H9 (cell line): ENCODE data around the gene ARHGEF5. TPM values are rescaled to one million over a fixed set of nuclear protein-coding genes. Genes with fewer than 3 reads are reported as not detected.

Source experiments
- DNase-seq: peaks from one replicate; pipeline ENCODE4 v3.0.0-alpha.2; 2017
- H2AFZ ChIP-seq: one replicate; pipeline ENCODE4 v1.6.1; 2013; ENCODE audit warnings: mild to moderate bottlenecking, low read length, control low read depth, moderate library complexity
- H2AK5ac ChIP-seq: 2 replicates; pipeline ENCODE4 v1.6.1; 2013; ENCODE audit warnings: low read length, control low read depth, mixed read lengths; ENCODE audit not compliant: insufficient read length
- H2BK120ac ChIP-seq: one replicate; pipeline ENCODE4 v1.6.1; 2013; ENCODE audit warnings: low read depth, mild to moderate bottlenecking, low read length, control low read depth, inconsistent platforms; ENCODE audit not compliant: poor library complexity, severe bottlenecking
- H2BK12ac ChIP-seq: 2 replicates; pipeline ENCODE4 v1.6.1; 2013; ENCODE audit warnings: low read length, control low read depth, mixed read lengths, low read depth; ENCODE audit not compliant: insufficient read length
- H2BK15ac ChIP-seq: 2 replicates; pipeline ENCODE4 v1.6.1; 2013; ENCODE audit warnings: low read depth, low read length, control low read depth
- H2BK20ac ChIP-seq: one replicate; pipeline ENCODE4 v1.6.1; 2013; ENCODE audit warnings: low read depth, mild to moderate bottlenecking, low read length, control low read depth, inconsistent platforms; ENCODE audit not compliant: poor library complexity, severe bottlenecking
- H2BK5ac ChIP-seq: 2 replicates; pipeline ENCODE4 v1.6.1; 2013; ENCODE audit warnings: low read length, control low read depth, mixed read lengths; ENCODE audit not compliant: insufficient read length
- H3K14ac ChIP-seq: 2 replicates; pipeline ENCODE4 v1.6.1; 2013; ENCODE audit warnings: low read length, control low read depth; ENCODE audit not compliant: insufficient read depth
- H3K18ac ChIP-seq: 2 replicates; pipeline ENCODE4 v1.6.1; 2013; ENCODE audit warnings: low read depth, mild to moderate bottlenecking, mixed read lengths, low read length, control low read depth; ENCODE audit not compliant: insufficient read length
- H3K23ac ChIP-seq: 2 replicates; pipeline ENCODE4 v1.6.1; 2013; ENCODE audit warnings: low read length, control low read depth, mixed read lengths, low read depth; ENCODE audit not compliant: insufficient read length
- H3K23me2 ChIP-seq: 2 replicates; pipeline ENCODE4 v1.6.1; 2013; ENCODE audit warnings: low read depth, mild to moderate bottlenecking, mixed read lengths, low read length, control low read depth; ENCODE audit not compliant: insufficient read length, poor library complexity, severe bottlenecking
- H3K27ac ChIP-seq: 2 replicates; pipeline ENCODE4 v1.5.1; 2013; ENCODE audit warnings: low read length, control low read depth, mixed read lengths, low read depth; ENCODE audit not compliant: insufficient read length
- H3K27me3 ChIP-seq: 2 replicates; pipeline ENCODE4 v1.6.1; 2013; ENCODE audit warnings: low read length, control low read depth, inconsistent platforms; ENCODE audit not compliant: insufficient read depth
- H3K4ac ChIP-seq: 2 replicates; pipeline ENCODE4 v1.6.1; 2013; ENCODE audit warnings: low read depth, mild to moderate bottlenecking, control low read depth, inconsistent platforms, low read length, moderate library complexity
- H3K4me1 ChIP-seq: 2 replicates; pipeline ENCODE4 v1.6.1; 2013; ENCODE audit warnings: low read length, control low read depth, inconsistent platforms; ENCODE audit not compliant: insufficient read depth
- H3K4me2 ChIP-seq: 2 replicates; pipeline ENCODE4 v1.6.1; 2013; ENCODE audit warnings: low read length, control low read depth, mixed read lengths; ENCODE audit not compliant: insufficient read length, insufficient read depth
- H3K56ac ChIP-seq: 2 replicates; pipeline ENCODE4 v1.6.1; 2013; ENCODE audit warnings: low read depth, mild to moderate bottlenecking, mixed read lengths, low read length, control low read depth; ENCODE audit not compliant: insufficient read length
- H3K79me1 ChIP-seq: 2 replicates; pipeline ENCODE4 v1.6.1; 2013; ENCODE audit warnings: low read depth, mild to moderate bottlenecking, moderate library complexity, low read length, control low read depth, inconsistent platforms; ENCODE audit not compliant: insufficient read depth, poor library complexity, severe bottlenecking
- H3K79me2 ChIP-seq: 2 replicates; pipeline ENCODE4 v1.6.1; 2013; ENCODE audit warnings: low read length, control low read depth, inconsistent platforms; ENCODE audit not compliant: insufficient read depth
- H3K9ac ChIP-seq: 2 replicates; pipeline ENCODE4 v1.6.1; 2013; ENCODE audit warnings: low read length, control low read depth, mixed read lengths; ENCODE audit not compliant: insufficient read length; ENCODE audit errors: extremely low read depth
- H3K9me3 ChIP-seq: one replicate; pipeline ENCODE4 v1.6.1; 2013; ENCODE audit warnings: low read depth, low read length, inconsistent platforms; ENCODE audit not compliant: control insufficient read depth
- H3T11ph ChIP-seq: one replicate; pipeline ENCODE4 v1.6.1; 2013; ENCODE audit warnings: mild to moderate bottlenecking, low read length, control low read depth, inconsistent platforms
- H4K20me1 ChIP-seq: one replicate; pipeline ENCODE4 v1.6.1; 2013; ENCODE audit not compliant: control insufficient read depth, insufficient read length, insufficient read depth
- H4K5ac ChIP-seq: 2 replicates; pipeline ENCODE4 v1.6.1; 2013; ENCODE audit warnings: low read depth, mild to moderate bottlenecking, mixed read lengths, low read length, control low read depth; ENCODE audit not compliant: insufficient read length
- H4K8ac ChIP-seq: replicated peaks from 2 replicates; pipeline ENCODE4 v1.6.1; 2013; ENCODE audit warnings: low read length, control low read depth, mixed read lengths, low read depth; ENCODE audit not compliant: insufficient read length
- H4K91ac ChIP-seq: 2 replicates; pipeline ENCODE4 v1.6.1; 2013; ENCODE audit warnings: low read depth, mild to moderate bottlenecking, moderate library complexity, mixed read lengths, low read length, control low read depth; ENCODE audit not compliant: insufficient read length
- H3K27ac Mint-ChIP-seq, 3 experiments: 2 replicates in 2 of 3; 3 replicates in 1 of 3; pipeline ENCODE4 v1.8.0; 2020 to 2021; ENCODE audit warnings: mixed read lengths in 3 of 3, mild to moderate bottlenecking in 1 of 3, moderate library complexity in 1 of 3
- H3K27me3 Mint-ChIP-seq: 2 replicates; pipeline ENCODE4 v1.8.0; 2021; ENCODE audit warnings: low read depth, mild to moderate bottlenecking, moderate library complexity, mixed read lengths
- H3K36me3 Mint-ChIP-seq, 3 experiments: 2 replicates in 2 of 3; 3 replicates in 1 of 3; pipeline ENCODE4 v1.8.0; 2020 to 2021; ENCODE audit warnings: low read depth in 3 of 3, mixed read lengths in 3 of 3; ENCODE audit not compliant: insufficient read depth in 1 of 3
- H3K4me1 Mint-ChIP-seq, 2 experiments: 2 replicates each; pipeline ENCODE4 v1.8.0; 2020; ENCODE audit warnings: mixed read lengths in 2 of 2
- H3K4me3 Mint-ChIP-seq, 2 experiments: 2 replicates in 1 of 2; 3 replicates in 1 of 2; pipeline ENCODE4 v1.8.0; 2020 to 2021; ENCODE audit warnings: mild to moderate bottlenecking in 2 of 2, mixed read lengths in 2 of 2, moderate library complexity in 1 of 2
- H3K9me3 Mint-ChIP-seq, 2 experiments: 2 replicates in 1 of 2; 3 replicates in 1 of 2; pipeline ENCODE4 v1.8.0; 2020; ENCODE audit warnings: mild to moderate bottlenecking in 2 of 2, mixed read lengths in 2 of 2, moderate library complexity in 1 of 2
- WGBS: extraction: QIAGEN DNeasy Blood & Tissue Kit; methylation state at CpG from one replicate; pipeline ENCODE4 v1.1.7; 2013; ENCODE audit warnings: missing lambda C conversion rate, low lambda C conversion rate, mixed read lengths; ENCODE audit not compliant: insufficient read length; ENCODE audit errors: extremely low coverage; 5-methylcytosine and 5-hydroxymethylcytosine counted together
- total RNA-seq: library from RNA; stranded (reverse); gene quantifications from 2 replicates; pipeline ENCODE4 v1.2.1, GENCODE V29; 2021
- TF ChIP-seq, protein P1 (sequence below): fragments of 200-600 bp; sonication (generic); conservative IDR thresholded peaks from 3 replicates; pipeline ENCODE4 v1.8.0; 2021; ENCODE audit warnings: antibody characterized with exemption, mild to moderate bottlenecking

The ARHGEF5 gene
- total RNA-seq, 1 experiment from 2014 or later: 33.9 TPM

DNA sequence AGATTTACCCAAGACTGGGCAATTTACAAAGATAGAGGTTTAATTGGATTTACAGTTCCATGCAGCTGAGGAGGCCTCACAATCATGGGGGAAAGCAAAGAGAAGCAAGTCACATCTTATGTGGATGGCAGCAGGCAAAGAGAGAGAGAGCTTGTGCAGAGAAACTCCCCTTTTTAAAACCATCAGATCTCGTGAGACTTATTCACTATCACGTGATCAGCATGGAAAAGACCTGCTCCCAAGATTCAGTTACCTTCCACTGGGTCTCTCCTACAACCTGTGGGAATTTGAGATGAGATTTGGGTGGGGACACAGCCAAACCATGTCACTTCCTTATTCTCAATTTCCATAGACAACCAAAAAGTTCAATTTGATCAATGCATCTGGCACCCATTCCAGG is 73.2 kb downstream of the ARHGEF5 start:
- Histone ChIP-seq H3K4me2 (no peak overlapping the region), H4K8ac (no peak overlapping the region), H4K20me1 (peaks cover 2% of the 10 kb centered on the region), H3K23me2 (no peaks in the 10 kb centered on the region), H3T11ph (no peak overlapping the region), H3K79me2 (no peaks in the 10 kb centered on the region), H3K18ac (no peak overlapping the region), H3K27ac (no peak overlapping the region), H2BK12ac (no peak overlapping the region), H2BK120ac (no peak overlapping the region), H3K4me1 (no peaks in the 10 kb centered on the region), H3K4ac (no peak overlapping the region), H2BK20ac (no peak overlapping the region), H3K79me1 (no peaks in the 10 kb centered on the region), H2BK5ac (no peak overlapping the region), H3K27me3 (no peaks in the 10 kb centered on the region), H2AFZ (no peak overlapping the region), H3K56ac (no peak overlapping the region), H4K5ac (no peak overlapping the region), H3K9me3 (peaks cover 22% of the 10 kb centered on the region), H3K14ac (no peak overlapping the region), H3K23ac (no peak overlapping the region), H4K91ac (no peak overlapping the region), H3K9ac (no peak overlapping the region), H2BK15ac (no peak overlapping the region), H2AK5ac (no peak overlapping the region)
- H3K36me3 Mint-ChIP-seq: peaks cover 23 to 49% (median 38%) of the 10 kb centered on the region in 3 experiments
- H3K27me3 Mint-ChIP-seq: peaks cover 6% of the 10 kb centered on the region; the same call in 1 of the 2 replicates
- no CpG with 5 or more reads among the region's 2 CpGs for WGBS
- H3K4me3 Mint-ChIP-seq: no peak overlapping the region
- no peak for DNase-seq
- TF ChIP-seq, protein P1, sequence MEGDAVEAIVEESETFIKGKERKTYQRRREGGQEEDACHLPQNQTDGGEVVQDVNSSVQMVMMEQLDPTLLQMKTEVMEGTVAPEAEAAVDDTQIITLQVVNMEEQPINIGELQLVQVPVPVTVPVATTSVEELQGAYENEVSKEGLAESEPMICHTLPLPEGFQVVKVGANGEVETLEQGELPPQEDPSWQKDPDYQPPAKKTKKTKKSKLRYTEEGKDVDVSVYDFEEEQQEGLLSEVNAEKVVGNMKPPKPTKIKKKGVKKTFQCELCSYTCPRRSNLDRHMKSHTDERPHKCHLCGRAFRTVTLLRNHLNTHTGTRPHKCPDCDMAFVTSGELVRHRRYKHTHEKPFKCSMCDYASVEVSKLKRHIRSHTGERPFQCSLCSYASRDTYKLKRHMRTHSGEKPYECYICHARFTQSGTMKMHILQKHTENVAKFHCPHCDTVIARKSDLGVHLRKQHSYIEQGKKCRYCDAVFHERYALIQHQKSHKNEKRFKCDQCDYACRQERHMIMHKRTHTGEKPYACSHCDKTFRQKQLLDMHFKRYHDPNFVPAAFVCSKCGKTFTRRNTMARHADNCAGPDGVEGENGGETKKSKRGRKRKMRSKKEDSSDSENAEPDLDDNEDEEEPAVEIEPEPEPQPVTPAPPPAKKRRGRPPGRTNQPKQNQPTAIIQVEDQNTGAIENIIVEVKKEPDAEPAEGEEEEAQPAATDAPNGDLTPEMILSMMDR: no peak
- H3K27ac Mint-ChIP-seq: no peak overlapping the region
- peaks cover 0 to 4% of the 10 kb centered on the region in 2 experiments; a peak in 2 of 4 replicates for H3K4me1 Mint-ChIP-seq
- H3K9me3 Mint-ChIP-seq: peaks cover 52% of the 10 kb centered on the region in 2 experiments

Other genes starting within 250 kb of the ARHGEF5 start
- gene OR2A2, start 245.8 kb upstream of the ARHGEF5 start, total RNA-seq: not detected in 2 replicates
- not detected in 2 replicates for gene OR2A14, start 232.2 kb upstream of the ARHGEF5 start, total RNA-seq
- 4.8 and 6.2 TPM in 2 replicates for gene CTAGE4, start 171.9 kb upstream of the ARHGEF5 start, total RNA-seq
- gene ARHGEF35, start 159.6 kb upstream of the ARHGEF5 start, total RNA-seq: 18.6 and 19.2 TPM in 2 replicates
- not detected in 2 replicates for gene OR2A42, start 115.8 kb upstream of the ARHGEF5 start, total RNA-seq
- 1.6 and 2.5 TPM in 2 replicates for gene OR2A7, start 90.6 kb upstream of the ARHGEF5 start, total RNA-seq
- gene CTAGE8, start 86.1 kb upstream of the ARHGEF5 start, total RNA-seq: 4.9 and 5.1 TPM in 2 replicates
- gene OR2A1, start 43.0 kb upstream of the ARHGEF5 start, total RNA-seq: not detected in 2 replicates
- gene NOBOX, start 48.3 kb downstream of the ARHGEF5 start, total RNA-seq: not detected in 2 replicates